ENCODE data around the gene ZBTB20.

GRCh38 chr3:114481113-114481512, 666.0 kb downstream of the ZBTB20 start:
- TF ChIP-seq CTCF (conservative IDR thresholded peaks at IDR 0.05 in 1 of 2, IDR thresholded peaks at IDR 0.05 in 1 of 2; ENCODE audit: low read depth in 1 of 2, low read length in 2 of 2) (no peak), EZH2 (IDR thresholded peaks at IDR 0.05; ENCODE audit: low read length, missing control alignments) (no peak)
